ENCODE results near the gene THG1L. TPM values are rescaled to one million over a fixed set of nuclear protein-coding genes. Genes with fewer than 3 reads are reported as not detected.

The THG1L gene
- total RNA-seq, 1 experiment from 2014 or later, result 27.3 TPM

DNA sequence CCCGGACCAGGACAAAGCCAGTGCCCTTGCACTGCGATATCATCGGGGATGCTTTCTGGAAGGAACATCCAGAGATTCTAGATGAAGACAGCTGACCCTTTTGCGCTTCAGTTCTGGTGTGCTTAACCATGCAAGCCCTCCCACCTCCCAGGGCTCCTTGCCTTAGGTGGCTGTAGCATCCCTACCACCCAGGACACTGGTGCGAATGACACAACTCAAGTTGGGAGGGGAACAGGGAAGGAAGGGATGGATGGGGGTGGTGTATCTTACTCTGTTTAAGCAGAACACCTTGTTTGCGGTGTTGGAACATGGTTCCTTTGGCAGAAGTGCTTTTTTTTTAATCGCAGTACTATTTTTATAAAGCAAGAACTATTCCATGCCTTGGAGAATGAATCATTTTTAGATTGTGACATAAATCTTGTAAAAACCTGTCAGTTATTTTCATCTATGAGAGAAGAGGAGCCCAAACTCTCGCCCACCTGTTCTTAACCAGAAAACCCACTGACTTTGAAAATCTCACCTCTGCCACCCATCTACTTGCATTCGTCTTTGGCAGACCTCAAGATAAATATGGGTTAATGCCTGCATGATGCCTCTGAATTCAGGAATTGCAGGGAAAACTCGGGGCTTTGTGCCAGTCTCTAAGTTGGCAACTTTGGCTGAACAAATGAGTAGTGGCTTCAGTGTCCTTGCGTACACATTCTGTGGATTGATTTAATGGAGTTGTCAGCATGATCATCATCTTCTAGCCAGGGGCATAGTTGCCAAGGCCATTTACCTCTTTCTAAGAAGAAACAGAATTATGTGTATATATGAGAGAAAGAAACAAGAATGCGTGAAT, 8.4 kb downstream of the THG1L start:
- H3K4me3 ChIP-seq, result no peak overlapping the region
- H3K4me1 ChIP-seq (replicated peaks), result peaks cover 7% of the 10 kb centered on the region
- H3K27ac ChIP-seq, result no peak overlapping the region
- no peaks in the 10 kb centered on the region for H3K27me3 ChIP-seq (replicated peaks)
- DNase-seq (ENCODE audit: low read depth in 1 of 2, low spot score in 2 of 2), result no peak
- H3K9me3 ChIP-seq (replicated peaks), result no peaks in the 10 kb centered on the region
- H3K36me3 ChIP-seq, result peaks cover 54% of the 10 kb centered on the region

DNA sequence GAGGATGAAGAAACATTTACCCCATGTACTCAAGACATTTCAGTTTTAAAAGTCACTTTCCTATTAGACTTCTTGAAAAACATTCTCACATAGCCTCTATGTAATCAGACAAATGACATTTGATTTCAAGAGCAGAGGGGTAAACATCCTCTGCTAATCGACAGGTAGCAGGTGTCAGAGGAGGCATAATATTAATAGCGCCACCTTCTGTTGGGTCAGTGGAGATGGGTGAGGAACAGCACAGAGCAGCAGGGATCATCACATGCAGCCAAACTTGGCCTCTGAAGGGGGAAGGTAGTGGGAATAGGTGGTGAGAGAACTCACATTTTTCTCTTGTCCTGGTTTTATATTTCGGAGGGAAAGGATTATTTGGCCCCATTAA, 9.0 kb downstream of the THG1L start:
- no peaks in the 10 kb centered on the region for H3K9me3 ChIP-seq (replicated peaks)

DNA sequence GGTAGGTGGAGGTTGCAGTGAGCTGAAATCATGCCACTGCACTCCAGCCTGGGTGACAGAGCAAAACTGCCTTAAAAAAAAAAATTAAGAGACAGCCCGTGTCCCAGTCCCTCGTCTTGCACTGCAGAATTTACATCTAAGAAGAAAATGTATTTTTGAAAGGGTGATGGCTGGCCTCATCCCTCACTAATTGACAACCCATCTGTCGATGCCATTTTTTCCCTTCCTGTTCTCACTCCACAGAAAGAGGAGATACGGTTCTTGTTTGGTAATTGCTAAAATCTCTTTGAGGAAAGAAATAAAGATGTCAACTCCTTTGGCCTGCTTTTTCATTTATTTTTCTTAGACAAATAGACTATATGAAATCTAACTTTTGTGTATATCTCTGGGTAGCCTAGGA, 9.9 kb downstream of the THG1L start:
- Histone ChIP-seq H3K27ac (no peak overlapping the region), H3K27me3 (replicated peaks) (no peaks in the 10 kb centered on the region), H3K9me3 (replicated peaks) (no peaks in the 10 kb centered on the region), H3K4me3 (no peak overlapping the region), H3K36me3 (peaks cover 40% of the 10 kb centered on the region), H3K4me1 (replicated peaks) (peaks cover 13% of the 10 kb centered on the region)
- no peak for DNase-seq (ENCODE audit: low read depth in 1 of 2, low spot score in 2 of 2)

More for the DNA sequence above, 9.0 kb downstream of the THG1L start:
- Histone ChIP-seq H3K27me3 (replicated peaks) (no peaks in the 10 kb centered on the region), H3K4me1 (replicated peaks) (peaks cover 13% of the 10 kb centered on the region), H3K27ac (no peak overlapping the region), H3K36me3 (peaks cover 48% of the 10 kb centered on the region), H3K4me3 (no peak overlapping the region)
- DNase-seq (ENCODE audit: low read depth in 1 of 2, low spot score in 2 of 2), result no peak

DNA sequence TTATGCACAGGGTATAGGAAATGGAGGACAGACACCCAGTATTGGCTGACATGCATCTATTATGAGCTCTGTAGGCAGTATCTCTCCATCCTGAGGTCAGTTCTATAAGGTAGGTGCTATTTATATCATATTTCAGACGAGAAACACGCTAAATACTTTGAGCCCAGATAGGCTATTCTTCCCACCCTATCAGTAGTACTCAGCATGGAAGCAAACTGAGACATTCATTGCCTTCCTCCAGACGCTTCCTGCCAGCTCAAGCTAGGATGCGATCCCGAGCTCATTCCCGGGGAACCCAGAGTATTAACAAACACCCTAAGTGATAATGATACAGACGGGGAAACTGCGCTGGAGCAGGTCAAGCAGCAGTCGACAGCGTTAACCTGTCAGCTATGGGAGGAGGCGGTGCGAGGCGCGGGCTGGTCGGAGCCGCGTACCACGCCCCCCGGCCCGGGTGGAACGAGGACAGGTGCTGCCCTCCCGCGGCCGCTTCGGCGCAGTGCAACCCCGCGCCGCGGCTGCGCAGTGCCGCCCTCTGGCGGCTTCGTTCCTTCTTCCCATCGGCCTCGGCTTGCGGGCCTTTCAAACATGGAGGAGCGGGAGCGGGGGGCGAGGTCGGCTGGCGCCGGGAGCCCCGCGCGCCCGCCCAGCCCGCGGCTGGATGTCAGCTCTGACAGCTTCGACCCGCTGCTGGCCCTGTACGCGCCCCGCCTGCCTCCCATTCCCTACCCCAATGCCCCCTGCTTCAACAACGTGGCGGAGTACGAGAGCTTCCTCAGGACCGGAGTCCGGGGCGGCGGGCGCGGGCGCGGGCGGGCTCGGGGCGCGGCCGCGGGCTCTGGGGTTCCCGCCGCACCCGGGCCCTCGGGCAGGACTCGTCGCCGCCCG, 12.2 kb downstream of the THG1L start, which contains the start of gene LSM11:
LSM11 (plus strand) TSS at position 550 of the 888 bp plus-strand sequence; CDS start at position 589, 39 bp downstream.
- peak; percentile 89 to 98 for DNase-seq (ENCODE audit: low read depth in 1 of 2, low spot score in 2 of 2)
- H3K36me3 ChIP-seq, result peaks cover 18% of the 10 kb centered on the region
- H3K27ac ChIP-seq, result peak within 1 kb of the TSS; percentile 35; the same call in 1 of the 2 replicates

DNA sequence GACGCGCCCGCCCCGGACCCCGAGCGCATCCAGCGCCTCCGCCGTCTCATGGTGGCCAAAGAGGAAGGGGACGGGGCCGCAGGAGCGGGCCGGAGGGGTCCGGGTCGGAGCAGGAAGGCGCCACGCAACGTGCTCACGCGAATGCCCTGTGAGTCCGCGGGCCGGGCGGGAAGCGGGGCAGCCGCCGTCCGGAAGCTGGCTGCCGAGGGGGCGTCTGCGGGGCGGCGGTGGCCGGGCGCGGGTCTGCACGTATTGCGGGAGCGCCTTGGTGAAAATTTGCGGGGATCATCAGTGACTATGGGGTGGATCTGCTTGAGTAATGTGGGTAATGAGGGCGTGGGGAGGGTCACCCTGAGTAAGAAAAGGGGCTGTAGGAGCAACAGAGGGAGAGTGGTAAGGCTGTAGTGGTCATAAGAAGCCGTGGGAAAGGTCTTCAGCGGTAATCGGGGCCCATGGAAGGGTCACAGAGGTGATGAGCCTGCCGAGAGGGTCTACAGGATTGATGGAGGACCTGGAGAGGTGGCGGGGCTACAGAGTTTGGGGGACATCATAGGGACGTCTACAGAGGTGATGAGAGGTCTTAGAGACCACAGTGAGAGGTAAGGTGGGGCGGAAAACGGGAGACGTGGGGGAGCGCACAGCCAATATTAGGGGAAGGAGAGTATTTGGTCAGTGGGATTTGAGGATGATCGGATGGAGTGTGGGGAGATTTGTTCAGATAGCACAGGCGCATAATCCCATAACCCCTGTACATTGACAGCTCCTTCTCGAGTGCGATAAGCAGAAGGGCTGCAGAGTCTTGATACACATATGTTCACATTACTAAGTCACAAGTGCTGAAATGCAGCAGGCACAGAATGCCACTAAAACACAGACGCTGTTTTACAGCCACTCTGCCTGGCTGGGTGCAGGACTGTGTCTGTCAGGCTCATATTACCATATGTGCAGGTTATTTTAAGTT, 13.1 kb downstream of the THG1L start:
- peak in 1 of 2 experiments; percentile 44 for DNase-seq (ENCODE audit: low read depth in 1 of 2, low spot score in 2 of 2)
- peak overlapping the region; percentile 35; the same call in 1 of the 2 replicates for H3K27ac ChIP-seq

More for the DNA sequence above, 12.2 kb downstream of the THG1L start, which contains the start of gene LSM11:
- Histone ChIP-seq H3K27me3 (replicated peaks) (no peaks in the 10 kb centered on the region), H3K4me3 (peak within 1 kb of the TSS; percentile 75), H3K9me3 (replicated peaks) (no peaks in the 10 kb centered on the region), H3K4me1 (replicated peaks) (peaks cover 13% of the 10 kb centered on the region)

DNA sequence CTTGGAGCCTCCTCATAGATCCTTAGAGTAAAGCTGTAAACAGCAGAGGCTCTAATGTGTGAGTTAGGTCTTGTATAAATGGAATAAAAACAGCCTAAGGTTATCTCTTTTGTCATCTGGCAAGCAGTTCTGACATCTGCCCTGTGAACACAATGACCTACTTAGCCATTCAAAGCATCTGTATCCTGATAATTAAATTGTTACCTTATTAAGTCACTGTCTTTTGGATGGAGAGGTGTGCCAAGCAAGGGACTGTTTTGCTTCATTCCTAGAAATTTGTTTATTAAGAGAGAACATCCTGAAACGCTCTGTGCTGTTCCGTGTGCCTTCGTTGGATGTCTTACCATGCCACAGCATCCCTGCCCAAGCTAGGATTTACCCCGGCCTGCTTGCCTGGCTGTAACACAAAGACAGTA, 13.8 kb downstream of the THG1L start:
- DNase-seq (ENCODE audit: low read depth in 1 of 2, low spot score in 2 of 2), result no peak
- Histone ChIP-seq H3K4me1 (replicated peaks) (peaks cover 13% of the 10 kb centered on the region), H3K36me3 (peaks cover 7% of the 10 kb centered on the region), H3K4me3 (peak overlapping the region; percentile 75), H3K27me3 (replicated peaks) (no peaks in the 10 kb centered on the region), H3K9me3 (replicated peaks) (no peaks in the 10 kb centered on the region), H3K27ac (no peak overlapping the region)

More for the DNA sequence above, 13.1 kb downstream of the THG1L start:
- Histone ChIP-seq H3K4me1 (replicated peaks) (peaks cover 13% of the 10 kb centered on the region), H3K4me3 (peak overlapping the region; percentile 75), H3K27me3 (replicated peaks) (no peaks in the 10 kb centered on the region), H3K36me3 (peaks cover 14% of the 10 kb centered on the region), H3K9me3 (replicated peaks) (no peaks in the 10 kb centered on the region)

DNA sequence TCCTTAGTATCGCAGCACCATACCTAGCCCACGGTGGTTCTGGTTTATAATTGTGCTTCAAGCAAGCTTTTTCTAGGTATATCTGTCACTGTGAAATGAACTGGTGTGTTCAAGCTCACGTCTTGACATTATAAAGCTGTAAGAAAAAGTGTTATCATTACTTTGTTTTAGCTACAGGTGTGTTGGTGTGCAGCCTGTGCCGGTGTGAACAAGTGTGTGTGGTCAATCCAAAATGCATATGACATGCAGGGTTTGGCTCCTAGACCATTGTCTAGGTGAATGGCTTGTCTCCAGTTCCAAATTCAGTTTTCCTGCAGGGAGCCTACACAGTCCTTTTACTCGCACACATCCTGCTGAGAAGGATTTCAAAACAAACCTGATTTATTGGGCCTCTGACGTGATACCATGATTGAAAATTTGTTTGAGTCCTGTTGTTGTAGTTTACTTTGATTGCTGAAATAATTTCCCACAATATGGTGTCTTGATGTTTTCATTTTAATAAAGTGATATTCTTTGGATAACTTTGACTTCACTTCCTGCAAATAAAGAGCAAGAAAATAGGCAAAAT, 16.0 kb downstream of the THG1L start:
- Histone ChIP-seq H3K4me3 (no peak overlapping the region), H3K36me3 (peaks cover 15% of the 10 kb centered on the region), H3K4me1 (replicated peaks) (peaks cover 13% of the 10 kb centered on the region), H3K27ac (no peak overlapping the region), H3K27me3 (replicated peaks) (no peaks in the 10 kb centered on the region), H3K9me3 (replicated peaks) (no peaks in the 10 kb centered on the region)
- no peak for DNase-seq (ENCODE audit: low read depth in 1 of 2, low spot score in 2 of 2)

DNA sequence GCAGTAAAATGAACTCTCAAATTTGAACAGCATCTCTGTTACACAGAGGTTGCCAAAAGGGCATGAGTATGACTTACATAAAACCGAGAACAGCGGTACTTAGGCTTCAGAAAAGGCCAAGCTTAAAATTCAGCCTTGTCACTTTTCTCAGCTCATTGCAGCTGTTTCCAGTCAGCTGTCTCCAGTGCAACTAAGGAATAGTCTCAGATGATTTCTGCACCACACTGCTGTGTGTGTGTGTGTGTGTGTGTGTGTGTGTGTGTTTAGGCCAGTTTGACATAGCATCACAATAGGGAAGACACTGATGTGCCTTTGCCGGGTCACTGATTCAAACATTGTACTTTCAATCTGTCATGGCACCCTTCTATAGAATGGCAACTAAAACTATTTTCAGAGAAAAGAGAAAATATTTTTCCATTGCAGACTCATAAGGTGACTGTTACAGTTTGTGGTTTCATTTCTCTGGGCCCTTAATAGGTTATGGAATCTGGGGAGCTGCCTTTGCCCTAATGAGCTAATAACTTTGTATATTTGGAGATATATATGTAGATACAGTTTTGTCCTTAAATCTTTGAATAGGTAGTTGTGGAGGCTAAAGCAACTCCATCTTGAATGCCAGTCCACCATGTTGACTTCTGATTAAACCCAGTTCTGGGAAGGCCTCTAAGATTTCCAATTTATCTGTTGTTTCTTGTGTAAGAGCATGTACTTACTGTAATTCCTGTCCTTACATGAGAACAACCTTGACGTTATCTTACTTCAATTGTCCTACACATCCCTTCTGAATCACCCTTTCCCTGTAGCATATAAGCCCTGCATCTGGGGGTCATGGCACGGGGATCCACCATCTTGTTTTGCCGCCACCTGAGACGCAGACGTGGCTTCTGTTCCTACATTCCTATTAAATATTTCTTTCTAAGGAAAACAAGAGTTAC, 16.8 kb downstream of the THG1L start:
- DNase-seq (ENCODE audit: low read depth in 1 of 2, low spot score in 2 of 2), result no peak

DNA sequence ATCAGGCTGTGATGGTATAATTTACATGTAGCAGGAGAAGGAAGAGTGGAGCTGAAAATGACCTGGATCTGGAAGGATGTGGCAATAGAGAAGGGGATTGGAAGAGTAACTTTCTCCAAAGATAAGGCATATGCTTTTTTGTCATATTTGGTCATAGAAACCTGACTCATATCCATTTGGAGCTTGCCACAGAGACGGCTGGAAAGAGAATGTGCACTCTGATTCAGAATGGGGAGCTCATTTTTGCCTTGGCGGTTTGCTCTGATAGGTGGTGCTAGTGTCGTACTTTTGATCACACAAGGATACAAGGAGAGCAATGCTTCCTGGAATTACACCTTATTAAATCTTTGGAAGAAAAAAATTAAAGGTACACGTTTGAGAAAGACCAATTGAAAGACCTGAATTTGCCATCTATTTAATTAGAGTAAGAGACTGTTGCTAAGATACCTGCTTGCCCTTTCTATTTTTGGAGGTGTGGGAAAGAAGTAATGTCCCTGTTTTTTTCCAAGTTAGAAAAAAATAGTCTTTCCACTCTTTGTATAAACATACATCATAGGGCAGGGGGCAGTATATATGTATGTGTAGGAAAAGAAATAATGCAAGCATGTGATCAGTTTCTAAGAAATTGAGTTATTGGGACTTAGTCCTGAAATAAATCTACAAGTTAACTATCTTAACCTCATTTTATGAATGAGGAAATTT, 17.7 kb downstream of the THG1L start:
- peaks cover 23% of the 10 kb centered on the region for H3K36me3 ChIP-seq
- no peaks in the 10 kb centered on the region for H3K27me3 ChIP-seq (replicated peaks)
- peaks cover 10% of the 10 kb centered on the region for H3K4me1 ChIP-seq (replicated peaks)
- no peak overlapping the region for H3K4me3 ChIP-seq
- H3K27ac ChIP-seq, result no peak overlapping the region
- DNase-seq (ENCODE audit: low read depth in 1 of 2, low spot score in 2 of 2), result no peak
- H3K9me3 ChIP-seq (replicated peaks), result no peaks in the 10 kb centered on the region

More for the DNA sequence above, 16.8 kb downstream of the THG1L start:
- no peak overlapping the region for H3K27ac ChIP-seq
- no peak overlapping the region for H3K4me3 ChIP-seq
- H3K27me3 ChIP-seq (replicated peaks), result no peaks in the 10 kb centered on the region
- H3K4me1 ChIP-seq (replicated peaks), result peaks cover 12% of the 10 kb centered on the region
- H3K9me3 ChIP-seq (replicated peaks), result no peaks in the 10 kb centered on the region
- H3K36me3 ChIP-seq, result peaks cover 20% of the 10 kb centered on the region

DNA sequence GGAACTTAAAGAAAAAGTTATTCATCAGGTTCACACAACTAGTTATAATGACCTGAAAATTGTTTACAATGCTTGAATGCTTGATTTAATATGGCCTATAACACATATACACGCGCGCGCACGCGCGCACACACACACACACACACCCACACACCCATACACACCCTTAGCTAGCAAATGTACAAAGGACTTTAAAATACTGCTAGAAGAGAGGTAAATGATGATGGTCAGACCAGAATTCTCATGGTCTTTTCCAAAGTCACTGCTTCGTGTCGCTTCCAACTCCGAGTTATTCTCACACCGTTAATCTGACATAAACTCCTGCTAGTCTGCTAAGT, 18.2 kb downstream of the THG1L start:
- H3K36me3 ChIP-seq, result peaks cover 24% of the 10 kb centered on the region
- H3K9me3 ChIP-seq (replicated peaks), result no peaks in the 10 kb centered on the region
- H3K4me3 ChIP-seq, result no peak overlapping the region
- peaks cover 8% of the 10 kb centered on the region for H3K4me1 ChIP-seq (replicated peaks)
- H3K27ac ChIP-seq, result no peak overlapping the region
- no peaks in the 10 kb centered on the region for H3K27me3 ChIP-seq (replicated peaks)
- no peak for DNase-seq (ENCODE audit: low read depth in 1 of 2, low spot score in 2 of 2)

DNA sequence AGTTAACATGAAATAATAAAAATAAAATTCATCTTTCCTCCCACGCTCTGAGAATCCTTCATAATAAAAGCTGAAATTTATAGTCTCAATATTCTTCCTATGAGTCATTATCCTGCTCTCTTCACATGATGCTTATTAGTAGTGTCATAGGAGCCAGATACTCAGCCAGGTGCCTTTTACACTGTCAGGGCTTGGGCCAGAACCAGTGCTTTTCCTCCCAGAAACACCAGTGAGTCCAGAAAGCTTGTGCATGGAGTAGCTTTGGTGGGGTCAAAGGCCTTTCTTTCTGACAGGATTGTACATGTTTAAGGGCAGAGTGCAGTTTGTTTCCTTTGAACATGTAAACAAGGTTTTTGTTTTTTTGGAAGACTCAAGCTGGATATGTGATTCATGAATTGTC, 19.1 kb downstream of the THG1L start:
- no peak for DNase-seq (ENCODE audit: low read depth in 1 of 2, low spot score in 2 of 2)
- H3K9me3 ChIP-seq (replicated peaks), result no peaks in the 10 kb centered on the region
- peaks cover 32% of the 10 kb centered on the region for H3K36me3 ChIP-seq
- no peak overlapping the region for H3K27ac ChIP-seq
- no peaks in the 10 kb centered on the region for H3K27me3 ChIP-seq (replicated peaks)
- H3K4me3 ChIP-seq, result no peak overlapping the region
- H3K4me1 ChIP-seq (replicated peaks), result no peaks in the 10 kb centered on the region; the same call in 1 of the 2 replicates
